Activated T-cell treated with anti-CD3 and anti-CD28 coated beads for 1 hour (primary cell): Measurements from ENCODE around the gene HIPK1.
"Not testable (repeated sequence)": the region's sequence is repeated elsewhere in the genome, so short reads cannot be mapped to it uniquely, and the experiment has no call there.

Experiments
- DNase-seq: peaks from one replicate; pipeline ENCODE4 v3.0.0-alpha.2; 2020; ENCODE audit warnings: low read depth

HIPK1 gene

DNA sequence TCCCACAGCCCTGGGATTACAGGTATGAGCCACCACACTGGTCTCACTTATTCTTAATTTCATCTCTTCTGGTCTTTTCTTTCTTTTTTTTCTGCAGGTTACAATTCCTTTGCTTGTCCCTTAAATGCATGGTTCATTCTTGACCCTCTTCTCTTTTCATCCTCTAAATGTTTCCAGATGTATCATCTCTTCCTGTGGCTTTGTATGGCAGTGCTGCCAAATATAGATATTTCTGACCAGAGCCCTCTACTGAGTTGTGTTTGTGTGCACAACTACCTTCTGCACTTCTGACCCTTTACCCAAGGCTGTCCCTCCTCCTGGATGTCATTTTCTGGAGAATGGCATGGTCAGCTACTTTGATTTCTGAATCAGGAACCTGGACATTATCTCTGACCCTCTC lies 82.7 kb downstream of the HIPK1 start:
- no peak for DNase-seq

DNA sequence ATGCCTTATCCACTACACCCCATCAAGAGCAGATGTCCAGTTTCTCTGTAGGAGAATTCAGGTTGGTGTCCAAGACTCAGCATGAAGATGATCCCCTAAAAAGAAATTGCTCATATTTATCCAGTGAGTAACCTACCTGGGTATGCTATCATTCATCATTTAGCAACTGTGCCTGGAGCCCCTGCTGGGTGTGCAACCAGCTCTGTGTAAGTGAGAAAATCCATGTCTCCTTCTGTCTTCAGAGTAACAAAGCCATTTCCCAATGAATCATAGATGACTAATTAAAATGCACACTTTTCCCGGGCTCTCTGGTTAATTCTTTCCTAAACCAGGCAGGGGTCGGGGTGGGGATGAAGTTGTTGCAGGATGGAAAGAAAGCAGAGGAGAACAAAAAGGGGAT lies 86.0 kb downstream of the HIPK1 start:
- DNase-seq: no peak

DNA sequence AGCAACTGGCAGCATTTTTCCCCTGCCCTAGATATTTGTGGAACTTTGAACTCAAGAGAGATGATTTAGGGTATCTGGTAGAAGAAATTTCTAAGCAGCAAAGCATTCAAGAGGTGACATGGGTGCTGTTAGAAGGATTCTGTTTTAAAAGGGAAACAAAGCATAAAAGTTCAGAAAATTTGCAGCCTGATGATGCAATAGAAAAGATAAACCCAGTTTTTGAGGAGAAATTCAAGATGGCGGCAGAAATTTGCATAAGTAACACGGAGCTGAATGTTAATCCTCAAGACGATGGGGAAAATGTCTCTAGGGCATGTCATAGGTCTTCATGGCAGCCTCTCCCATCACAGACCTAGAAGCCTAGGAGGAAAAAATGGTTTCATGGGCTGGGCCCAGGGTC lies 90.6 kb downstream of the HIPK1 start:
- DNase-seq: not testable (repeated sequence)

DNA sequence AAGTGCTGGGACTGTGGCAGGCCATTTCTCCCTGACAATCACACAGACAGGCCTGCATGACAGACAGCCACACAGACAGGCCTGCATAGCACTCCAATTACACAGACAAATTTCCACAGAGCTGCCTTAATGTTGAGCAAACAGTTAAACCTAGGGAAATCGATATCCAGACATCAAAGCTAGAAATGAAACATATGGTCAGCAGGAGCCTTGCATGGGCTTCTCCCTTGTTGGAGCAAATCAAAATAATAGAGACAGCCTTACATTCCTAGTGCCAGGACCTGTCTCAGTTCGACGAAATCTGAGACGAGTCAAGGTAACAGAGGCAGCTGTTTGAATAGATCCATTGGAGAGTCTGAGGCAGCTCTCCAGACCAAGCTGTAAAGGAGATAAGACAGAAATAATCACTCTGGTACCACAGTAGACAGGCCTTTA lies 92.6 kb downstream of the HIPK1 start:
- no peak for DNase-seq

DNA sequence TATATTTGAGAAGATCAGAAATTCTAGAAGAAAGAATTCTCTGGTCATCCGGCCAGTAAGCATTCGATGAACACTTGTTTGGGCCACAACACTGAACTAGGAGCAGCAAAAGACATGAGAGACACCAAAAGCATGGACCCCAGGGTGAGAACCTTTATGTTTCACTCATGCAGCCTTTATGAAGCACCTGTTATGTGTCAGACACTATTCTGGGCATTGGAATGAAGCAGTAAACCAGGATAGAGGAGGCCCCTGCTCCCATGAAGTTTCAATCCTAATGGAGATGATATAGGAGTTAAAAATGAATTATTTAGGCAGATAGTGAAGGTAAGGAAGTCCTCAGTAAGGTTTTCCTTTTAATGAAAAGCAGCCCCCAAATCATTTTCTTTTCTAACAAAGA lies 93.8 kb downstream of the HIPK1 start:
- DNase-seq: no peak

DNA sequence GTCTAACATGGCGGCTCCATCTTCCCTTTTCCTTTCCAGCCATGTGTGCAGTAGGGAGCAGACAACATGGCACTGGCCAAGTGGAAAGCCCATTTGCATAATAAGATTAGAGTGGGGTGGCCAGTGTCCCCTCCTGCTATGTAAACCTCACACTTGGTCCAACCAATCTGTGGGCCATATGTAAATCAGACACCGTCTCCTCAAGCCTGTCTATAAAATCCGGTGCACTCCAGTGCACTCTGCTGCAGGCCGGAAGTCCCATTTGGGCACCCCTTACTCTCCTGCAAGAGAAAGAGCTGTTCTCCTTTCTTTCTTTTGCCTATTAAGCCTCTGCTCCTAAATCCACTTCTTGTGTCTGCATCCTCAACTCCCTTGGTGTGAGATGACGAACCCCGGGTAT lies 94.3 kb downstream of the HIPK1 start:
- DNase-seq: no peak

DNA sequence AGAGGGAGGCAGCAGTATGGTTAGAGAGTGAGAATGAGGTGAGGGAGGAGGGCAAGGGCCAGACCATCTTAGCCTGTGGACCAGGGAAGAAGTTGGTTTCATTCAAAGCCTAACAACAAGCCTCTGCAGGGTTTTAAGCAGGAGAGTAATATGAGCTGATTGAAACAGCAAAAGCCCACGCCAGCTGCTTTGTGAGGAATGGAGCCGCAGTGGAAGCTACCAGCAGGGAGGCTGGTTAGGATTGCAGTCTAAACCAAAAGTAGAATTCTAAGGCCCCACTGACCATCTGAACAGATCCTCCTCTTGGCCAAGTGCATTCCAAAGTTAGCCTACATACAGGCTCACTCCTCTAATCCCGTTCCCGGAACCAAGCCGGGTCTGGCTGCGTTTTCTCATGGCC lies 94.9 kb downstream of the HIPK1 start:
- no peak for DNase-seq

DNA sequence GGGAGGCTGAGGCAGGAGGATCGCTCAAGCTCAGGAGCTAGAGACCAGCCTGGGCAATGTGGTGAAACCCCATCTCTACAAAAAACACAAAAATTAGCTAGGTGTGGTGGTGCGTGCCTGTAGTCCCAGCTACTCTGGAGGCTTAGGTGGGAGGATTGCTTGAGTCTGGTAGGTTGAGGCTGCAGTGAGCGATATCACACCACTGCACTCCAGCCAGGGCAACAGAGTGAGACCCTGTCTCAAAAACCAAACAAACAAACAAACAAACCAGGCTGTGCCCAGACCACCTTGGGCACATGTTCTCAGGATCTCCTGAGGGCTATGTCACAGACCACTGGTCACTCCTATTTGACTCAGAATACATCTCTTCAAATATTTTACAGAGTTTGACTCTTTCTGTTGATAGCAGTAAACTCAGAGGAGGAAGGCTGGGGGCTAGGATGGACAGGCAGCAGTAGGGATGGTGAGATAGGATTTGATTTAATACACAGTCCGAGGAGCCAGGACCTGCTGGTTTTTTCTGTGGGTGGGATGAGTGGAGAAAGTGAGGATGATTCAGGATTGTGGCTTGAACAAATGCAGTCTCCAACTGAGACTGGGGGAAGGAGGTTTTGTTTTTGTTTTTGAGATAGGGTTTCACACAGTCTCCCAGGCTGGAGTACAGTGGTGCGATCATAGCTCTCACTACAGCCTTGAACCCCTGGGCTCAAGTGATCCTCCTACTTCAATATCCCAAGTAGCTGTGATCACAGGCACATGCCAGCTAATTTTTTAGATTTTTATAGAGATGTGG lies 96.7 kb downstream of the HIPK1 start:
- DNase-seq: no peak

DNA sequence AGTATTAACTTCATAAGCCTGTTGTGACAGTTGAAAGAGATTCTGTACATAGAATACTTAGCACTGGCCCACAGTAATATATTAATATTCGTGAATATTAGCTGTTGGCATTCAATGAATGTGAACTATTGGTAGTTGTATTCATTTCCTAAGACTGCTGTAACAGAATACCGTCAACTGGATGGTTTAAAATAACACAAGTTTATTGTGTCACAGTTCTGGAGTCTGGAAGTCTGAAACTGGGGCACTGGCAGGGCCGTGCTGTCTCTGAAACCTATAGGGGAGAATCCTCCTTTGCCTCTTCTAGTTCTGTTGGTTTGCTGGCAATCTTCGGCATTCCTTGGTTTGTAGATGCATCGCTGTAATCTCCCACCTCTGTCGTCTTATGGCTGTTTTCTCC lies 97.7 kb downstream of the HIPK1 start:
- no peak for DNase-seq
